ENCODE measurements around the gene KRT6C.
"Not testable (repeated sequence)": the region's sequence is repeated elsewhere in the genome, so short reads cannot be mapped to it uniquely, and the experiment has no call there.

The KRT6C gene

DNA sequence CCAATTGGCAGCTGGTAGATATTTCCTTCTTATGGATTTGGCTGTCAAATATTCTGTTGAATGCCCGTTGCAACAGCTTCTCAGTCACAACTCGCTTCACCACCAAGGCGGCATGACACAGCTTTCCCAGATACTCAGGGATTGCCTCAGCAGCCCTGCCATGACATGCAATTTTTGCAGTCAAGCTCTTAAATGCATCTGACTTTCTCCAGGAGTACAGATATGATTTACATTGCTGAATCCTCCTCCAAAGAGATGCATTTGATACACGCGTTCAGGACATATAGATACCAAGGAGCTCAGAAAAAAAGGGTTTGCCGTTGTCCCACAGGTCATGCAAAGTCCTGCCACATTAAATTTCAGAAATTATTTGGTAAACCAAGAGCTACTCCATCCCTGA, 40.1 kb upstream of the KRT6C start:
- no peaks in the 10 kb centered on the region for H3K4me1 Mint-ChIP-seq (ENCODE audit: low read depth)
- no peak overlapping the region for H3K4me3 Mint-ChIP-seq
- no peaks in the 10 kb centered on the region for H3K36me3 Mint-ChIP-seq (ENCODE audit: low read depth)
- no peak overlapping the region for H3K27ac Mint-ChIP-seq
- peaks cover 11% of the 10 kb centered on the region for H3K9me3 Mint-ChIP-seq
- peaks cover 8% of the 10 kb centered on the region for H3K27me3 Mint-ChIP-seq (ENCODE audit: low read depth)

DNA sequence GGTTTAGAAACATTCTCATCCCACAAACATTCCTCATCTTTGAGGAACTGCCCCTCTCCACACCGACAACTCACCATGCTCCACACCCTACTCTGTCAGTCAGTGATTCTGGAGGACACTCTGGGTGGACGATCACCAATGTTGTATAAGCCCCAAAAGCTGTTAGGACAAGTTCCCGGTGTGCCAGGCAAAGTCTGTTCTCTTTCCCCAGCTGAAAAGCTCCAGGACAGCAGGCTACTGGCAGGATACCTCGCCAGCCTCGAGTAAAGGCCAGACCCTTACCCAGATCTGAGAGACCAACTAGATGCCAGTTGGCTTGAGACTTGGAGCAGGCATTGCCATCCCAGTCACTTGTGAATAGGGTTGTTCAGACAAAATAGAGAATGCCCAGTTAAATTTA, 34.6 kb upstream of the KRT6C start:
- H3K4me3 Mint-ChIP-seq = no peak overlapping the region
- H3K4me1 Mint-ChIP-seq (ENCODE audit: low read depth) = no peaks in the 10 kb centered on the region
- H3K9me3 Mint-ChIP-seq = peaks cover 11% of the 10 kb centered on the region
- peaks cover 23% of the 10 kb centered on the region for H3K27me3 Mint-ChIP-seq (ENCODE audit: low read depth)
- H3K36me3 Mint-ChIP-seq (ENCODE audit: low read depth) = no peaks in the 10 kb centered on the region
- no peak overlapping the region for H3K27ac Mint-ChIP-seq

DNA sequence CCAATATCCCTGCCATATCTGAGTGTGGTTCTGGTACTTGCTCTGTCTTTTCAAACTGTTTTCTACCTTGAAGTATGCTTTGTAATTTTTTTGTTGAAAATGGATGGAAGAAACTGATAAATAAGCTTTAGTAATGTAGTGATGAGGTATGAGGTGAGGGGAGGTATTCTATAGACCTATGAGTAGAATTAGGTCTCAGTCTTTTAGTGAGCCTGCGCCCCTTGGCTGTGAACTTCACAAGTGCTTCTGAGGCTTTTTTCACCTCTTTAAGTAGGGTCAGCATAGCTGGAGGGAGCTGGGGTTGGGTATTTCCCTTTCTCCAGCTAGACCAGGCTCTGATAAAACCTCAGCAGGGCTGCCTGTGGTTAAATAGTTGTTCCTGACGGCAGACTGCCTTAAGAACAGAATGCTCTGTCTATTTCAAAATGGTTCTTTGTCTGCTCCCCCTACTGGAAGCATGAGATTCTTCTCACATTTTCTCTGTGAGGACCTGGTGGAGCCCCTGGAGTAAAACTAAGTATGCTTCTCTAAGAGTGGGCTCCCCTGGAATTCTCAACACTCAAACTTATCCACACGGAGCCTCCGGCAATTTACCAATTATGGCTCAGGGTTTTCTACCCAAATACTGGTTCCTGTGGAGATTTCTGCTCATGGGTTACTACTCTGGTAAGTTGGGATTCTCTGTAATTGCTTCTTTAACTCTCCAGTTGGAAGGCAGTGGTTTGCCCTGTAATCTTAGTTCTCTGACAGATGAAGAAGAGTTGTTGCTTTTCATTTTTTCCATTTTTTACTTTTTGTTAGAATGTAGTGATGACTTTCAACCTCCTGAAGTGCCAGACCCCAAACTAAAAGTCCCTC, 33.5 kb upstream of the KRT6C start:
- Mint-ChIP-seq H3K36me3 (ENCODE audit: low read depth) (no peaks in the 10 kb centered on the region), H3K27me3 (ENCODE audit: low read depth) (peaks cover 27% of the 10 kb centered on the region), H3K9me3 (peaks cover 11% of the 10 kb centered on the region), H3K27ac (no peak overlapping the region), H3K4me1 (ENCODE audit: low read depth) (no peaks in the 10 kb centered on the region), H3K4me3 (no peak overlapping the region)

DNA sequence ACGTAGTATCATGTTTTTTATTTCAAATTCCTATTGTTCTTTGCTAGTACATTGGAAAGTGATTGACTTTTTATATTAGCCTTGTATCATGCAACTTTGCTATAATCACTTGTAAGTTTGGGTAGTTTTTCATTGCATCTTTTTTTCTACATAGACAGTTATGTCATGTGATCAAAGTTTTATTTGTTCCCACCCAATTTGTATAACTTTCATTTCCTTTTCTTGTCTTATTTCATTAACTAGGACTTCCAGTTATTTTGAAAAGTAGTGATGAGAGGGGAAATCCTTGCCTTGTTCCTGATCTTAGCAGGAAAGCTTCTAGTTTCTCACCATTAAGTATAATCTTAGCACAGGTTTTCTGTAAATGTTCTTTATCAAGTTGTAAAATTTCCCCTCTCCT, 29.3 kb upstream of the KRT6C start:
- H3K27ac Mint-ChIP-seq = no peak overlapping the region

DNA sequence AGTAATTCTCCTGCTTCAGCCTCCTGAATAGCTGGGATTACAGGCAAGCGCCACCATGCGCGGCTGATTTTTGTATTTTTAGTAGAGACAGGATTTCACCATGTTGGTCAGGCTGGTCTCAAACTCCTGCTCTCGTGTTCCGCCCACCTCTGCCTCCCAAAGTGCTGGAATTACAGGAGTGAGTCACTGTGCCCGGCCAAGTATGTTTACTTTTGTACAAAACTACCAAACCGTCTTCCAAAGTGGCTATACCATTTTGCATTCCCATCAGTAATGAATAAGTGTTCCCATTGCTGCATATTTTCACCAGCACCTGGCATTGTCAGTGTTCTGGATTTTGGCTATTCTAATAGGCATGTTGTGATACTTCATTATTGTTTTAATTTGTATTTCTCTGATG, 27.9 kb upstream of the KRT6C start:
- Mint-ChIP-seq H3K4me3 (no peak overlapping the region), H3K27ac (no peak overlapping the region), H3K4me1 (ENCODE audit: low read depth) (no peaks in the 10 kb centered on the region), H3K27me3 (ENCODE audit: low read depth) (peaks cover 16% of the 10 kb centered on the region), H3K9me3 (no peaks in the 10 kb centered on the region), H3K36me3 (ENCODE audit: low read depth) (no peaks in the 10 kb centered on the region)

More for the DNA sequence above, 29.3 kb upstream of the KRT6C start:
- Mint-ChIP-seq H3K9me3 (no peaks in the 10 kb centered on the region), H3K36me3 (ENCODE audit: low read depth) (no peaks in the 10 kb centered on the region), H3K4me1 (ENCODE audit: low read depth) (no peaks in the 10 kb centered on the region), H3K27me3 (ENCODE audit: low read depth) (peaks cover 27% of the 10 kb centered on the region), H3K4me3 (no peak overlapping the region)

DNA sequence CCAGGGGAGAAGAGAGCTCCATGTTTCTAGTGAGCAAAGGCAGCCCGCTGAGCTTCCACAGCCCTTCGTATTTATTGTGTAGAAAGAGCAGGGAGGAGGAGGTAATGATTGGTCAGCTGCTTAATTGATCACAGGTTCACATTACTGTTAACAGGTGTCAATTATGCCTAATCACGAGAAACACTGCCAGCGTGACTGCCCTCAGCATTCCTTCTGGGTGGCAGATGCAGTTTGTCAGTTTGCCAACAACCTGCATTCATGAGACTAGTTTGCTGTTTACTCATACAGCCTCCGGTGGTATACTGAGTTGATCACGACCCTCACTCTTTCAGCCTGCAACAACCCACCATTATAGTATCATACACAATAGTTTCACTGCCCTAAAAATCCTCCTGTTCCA, 27.0 kb upstream of the KRT6C start:
- not testable (repeated sequence) for H3K4me3 Mint-ChIP-seq; H3K9me3 Mint-ChIP-seq; H3K27ac Mint-ChIP-seq; H3K36me3 Mint-ChIP-seq (ENCODE audit: low read depth); H3K4me1 Mint-ChIP-seq (ENCODE audit: low read depth)
- peaks cover 18% of the 10 kb centered on the region for H3K27me3 Mint-ChIP-seq (ENCODE audit: low read depth)

DNA sequence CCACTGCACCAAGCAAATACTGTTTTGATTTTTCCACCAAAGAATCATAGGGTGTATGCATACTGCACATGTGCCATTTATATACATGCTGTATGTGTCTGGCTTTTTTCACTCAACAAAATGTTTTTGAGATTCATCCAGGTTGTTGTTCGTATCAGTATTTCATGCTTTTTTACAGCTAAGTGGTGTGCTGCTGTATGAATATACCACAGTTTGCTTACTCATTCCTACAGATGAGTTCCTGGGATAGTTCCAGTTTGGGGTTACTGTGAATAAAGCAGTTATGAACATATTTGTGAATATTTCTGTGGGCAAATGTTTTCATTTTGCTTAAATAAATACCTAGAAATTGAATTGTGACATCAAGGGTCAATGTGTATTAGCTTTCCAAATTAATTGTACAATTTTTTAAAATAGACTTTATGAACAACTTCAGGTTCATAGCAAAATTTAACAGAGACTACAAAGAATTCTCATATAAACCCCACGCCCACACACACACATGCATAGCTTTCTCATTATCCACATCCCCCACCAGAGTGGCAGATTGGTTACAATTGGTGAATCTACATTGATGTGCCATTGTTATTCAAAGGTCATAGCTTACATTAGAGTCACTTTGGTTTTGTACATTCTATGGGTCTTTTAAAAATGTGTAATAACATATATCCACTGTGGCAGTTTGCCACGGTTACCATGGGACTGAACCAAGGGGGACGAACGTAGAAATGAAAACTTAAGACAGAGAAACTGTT, 26.4 kb upstream of the KRT6C start:
- H3K4me1 Mint-ChIP-seq (ENCODE audit: low read depth) = no peaks in the 10 kb centered on the region

DNA sequence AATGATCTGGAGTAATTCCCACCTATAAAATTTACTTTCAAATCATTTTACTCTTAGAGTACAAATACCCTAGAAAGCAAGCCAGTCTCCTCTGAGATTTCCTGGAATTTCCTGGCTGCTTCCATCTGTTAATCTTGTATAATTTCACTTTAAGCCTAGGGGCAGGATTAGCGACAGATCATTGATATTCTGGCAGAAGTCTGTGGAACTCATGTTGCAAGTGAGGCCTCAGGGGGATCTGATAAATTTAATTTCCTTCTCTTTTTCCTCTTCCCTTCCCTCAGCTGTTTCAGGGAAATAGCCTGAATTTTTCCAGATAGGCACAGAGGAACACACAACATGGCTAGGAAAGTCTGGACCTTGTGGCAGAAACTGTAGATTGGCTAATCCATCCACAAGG, 25.3 kb upstream of the KRT6C start:
- Mint-ChIP-seq H3K36me3 (ENCODE audit: low read depth) (no peaks in the 10 kb centered on the region), H3K27me3 (ENCODE audit: low read depth) (peaks cover 23% of the 10 kb centered on the region), H3K4me1 (ENCODE audit: low read depth) (no peaks in the 10 kb centered on the region), H3K9me3 (no peaks in the 10 kb centered on the region), H3K27ac (no peak overlapping the region), H3K4me3 (no peak overlapping the region)

More for the DNA sequence above, 26.4 kb upstream of the KRT6C start:
- Mint-ChIP-seq H3K27me3 (ENCODE audit: low read depth) (peaks cover 18% of the 10 kb centered on the region), H3K27ac (no peak overlapping the region), H3K9me3 (no peaks in the 10 kb centered on the region), H3K36me3 (ENCODE audit: low read depth) (no peaks in the 10 kb centered on the region), H3K4me3 (no peak overlapping the region)

DNA sequence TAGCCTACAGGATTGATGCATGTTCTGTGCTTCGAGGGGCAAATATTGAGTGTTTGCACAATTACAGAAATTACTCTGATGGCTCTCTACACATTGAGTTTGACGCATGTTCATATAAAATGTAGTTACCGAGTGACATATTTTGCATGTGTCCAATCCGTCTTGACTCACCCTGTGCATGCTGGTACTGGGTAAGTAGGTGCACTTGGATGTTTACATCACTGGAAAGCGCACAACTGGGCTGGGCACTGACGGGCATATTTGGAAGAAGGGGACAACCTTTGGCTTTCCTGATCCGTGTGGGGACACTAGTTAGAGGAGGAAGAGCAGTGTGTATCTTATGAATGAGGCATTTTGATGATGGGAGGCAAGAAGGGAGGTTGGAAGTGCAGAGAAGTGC, 24.4 kb upstream of the KRT6C start:
- Mint-ChIP-seq H3K27me3 (ENCODE audit: low read depth) (peaks cover 24% of the 10 kb centered on the region), H3K36me3 (ENCODE audit: low read depth) (no peaks in the 10 kb centered on the region), H3K27ac (no peak overlapping the region), H3K4me1 (ENCODE audit: low read depth) (no peaks in the 10 kb centered on the region), H3K4me3 (no peak overlapping the region), H3K9me3 (no peaks in the 10 kb centered on the region)

DNA sequence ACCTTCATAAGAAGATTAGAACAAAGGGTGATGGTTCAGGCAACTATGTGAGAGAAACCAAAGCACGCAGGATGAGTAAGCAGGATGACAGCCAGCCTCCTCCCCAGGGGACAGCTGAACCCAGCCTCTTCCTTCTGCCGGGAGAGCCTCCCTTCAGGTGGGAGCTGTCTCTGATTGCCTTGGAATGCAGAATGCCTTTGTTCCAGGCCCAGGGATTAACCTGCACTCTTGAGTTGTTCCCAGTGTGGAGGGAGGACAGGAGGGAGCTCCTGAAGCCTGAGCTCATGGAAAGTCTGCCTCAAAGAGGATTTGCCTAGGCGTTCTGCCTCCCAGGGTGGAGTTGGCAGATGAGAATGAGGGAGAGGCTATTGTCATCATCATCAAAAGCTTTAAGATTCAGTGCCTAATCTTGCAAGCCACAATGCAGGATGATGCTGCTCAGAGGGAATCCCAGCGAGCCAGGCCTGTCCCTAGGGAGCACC, 23.0 kb upstream of the KRT6C start:
- no peak overlapping the region for H3K27ac Mint-ChIP-seq
- no peaks in the 10 kb centered on the region for H3K4me1 Mint-ChIP-seq (ENCODE audit: low read depth)
- peaks cover 21% of the 10 kb centered on the region for H3K27me3 Mint-ChIP-seq (ENCODE audit: low read depth)
- H3K4me3 Mint-ChIP-seq = no peak overlapping the region
- H3K36me3 Mint-ChIP-seq (ENCODE audit: low read depth) = no peaks in the 10 kb centered on the region
- no peaks in the 10 kb centered on the region for H3K9me3 Mint-ChIP-seq

DNA sequence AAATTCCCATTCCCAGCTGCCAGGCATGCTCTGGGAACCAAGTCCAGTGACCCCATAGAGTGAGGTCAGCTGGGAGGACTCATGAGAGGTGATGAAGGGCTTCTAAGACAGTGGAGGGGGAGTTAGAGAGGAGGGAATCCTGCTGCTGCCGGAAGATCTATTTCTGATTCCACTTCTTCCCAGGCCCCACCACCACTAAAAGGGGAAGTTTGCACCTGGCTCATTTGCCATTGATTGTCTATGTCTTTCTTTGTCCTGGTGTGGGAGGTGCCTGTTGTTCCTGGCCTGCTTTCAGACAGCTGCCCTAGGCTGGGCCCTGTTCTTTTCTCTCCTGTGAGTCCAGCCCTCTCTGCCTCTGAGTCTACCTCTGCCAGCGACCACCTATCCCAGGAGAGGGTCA, 22.4 kb upstream of the KRT6C start:
- no peak overlapping the region for H3K27ac Mint-ChIP-seq
- H3K9me3 Mint-ChIP-seq = no peaks in the 10 kb centered on the region
- peaks cover 21% of the 10 kb centered on the region for H3K27me3 Mint-ChIP-seq (ENCODE audit: low read depth)
- H3K4me1 Mint-ChIP-seq (ENCODE audit: low read depth) = no peaks in the 10 kb centered on the region
- no peaks in the 10 kb centered on the region for H3K36me3 Mint-ChIP-seq (ENCODE audit: low read depth)
- no peak overlapping the region for H3K4me3 Mint-ChIP-seq

DNA sequence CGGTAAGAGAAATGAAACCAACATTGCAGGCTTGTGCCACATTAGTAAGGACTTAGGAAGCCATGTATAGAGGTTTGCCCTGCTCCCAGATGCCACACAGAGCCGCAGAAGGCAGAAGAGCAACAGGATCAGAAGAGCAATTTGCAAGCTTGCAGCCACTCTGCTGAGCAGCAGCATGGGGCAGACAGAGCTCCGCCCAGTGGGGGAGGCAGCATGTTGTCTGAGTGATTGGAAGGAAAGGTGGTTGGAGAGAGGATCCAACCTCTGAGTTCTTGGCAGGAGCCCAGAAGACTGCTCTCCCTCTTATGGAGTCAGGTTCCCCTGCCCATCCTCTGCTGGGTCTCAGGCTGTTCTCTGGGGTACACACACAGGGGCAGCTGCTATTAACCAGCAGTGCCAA, 21.8 kb upstream of the KRT6C start:
- H3K4me1 Mint-ChIP-seq (ENCODE audit: low read depth) = no peaks in the 10 kb centered on the region
- no peak overlapping the region for H3K4me3 Mint-ChIP-seq
- no peaks in the 10 kb centered on the region for H3K36me3 Mint-ChIP-seq (ENCODE audit: low read depth)
- no peaks in the 10 kb centered on the region for H3K9me3 Mint-ChIP-seq
- peaks cover 21% of the 10 kb centered on the region for H3K27me3 Mint-ChIP-seq (ENCODE audit: low read depth)
- no peak overlapping the region for H3K27ac Mint-ChIP-seq

DNA sequence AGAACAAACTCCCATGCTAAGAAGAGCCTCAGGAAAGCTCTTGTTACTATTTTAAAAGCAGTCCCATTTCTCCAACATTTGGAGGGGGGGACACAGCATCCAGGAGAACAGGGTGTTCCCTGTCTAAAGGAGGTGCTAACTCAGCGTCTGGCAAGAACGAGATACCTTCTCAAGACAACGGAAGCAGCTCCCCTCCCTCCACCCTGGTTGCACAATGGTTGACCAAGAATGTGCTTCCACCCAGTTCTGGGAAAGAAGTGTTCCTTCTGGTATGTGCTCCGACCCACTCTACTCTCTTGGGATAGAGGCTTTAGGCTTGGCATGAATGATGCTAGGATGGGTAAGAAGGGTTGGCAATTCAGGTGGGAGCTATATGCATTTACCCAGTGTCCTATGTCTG, 20.9 kb upstream of the KRT6C start:
- Mint-ChIP-seq H3K36me3 (ENCODE audit: low read depth) (no peaks in the 10 kb centered on the region), H3K4me3 (no peak overlapping the region), H3K27me3 (ENCODE audit: low read depth) (peaks cover 21% of the 10 kb centered on the region), H3K27ac (no peak overlapping the region), H3K9me3 (no peaks in the 10 kb centered on the region), H3K4me1 (ENCODE audit: low read depth) (no peaks in the 10 kb centered on the region)

DNA sequence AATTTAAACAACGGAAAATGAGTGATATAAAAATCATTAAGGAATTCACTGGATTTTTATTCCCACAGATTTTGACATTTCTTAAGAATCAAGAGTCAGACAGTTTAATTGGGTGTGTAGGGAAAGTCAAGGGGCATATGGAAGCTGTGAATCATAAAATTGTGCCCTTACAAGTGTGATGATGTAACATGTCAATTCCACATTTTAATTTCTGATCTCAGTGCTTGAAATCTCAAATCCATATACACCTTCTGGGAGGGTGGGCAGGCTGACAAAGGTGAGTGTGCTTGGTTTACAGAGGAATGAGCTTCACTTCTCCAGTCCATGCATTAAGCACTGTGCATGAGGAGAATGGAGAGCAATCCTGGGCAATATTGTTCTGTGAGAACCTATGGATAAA, 20.5 kb upstream of the KRT6C start:
- no peaks in the 10 kb centered on the region for H3K9me3 Mint-ChIP-seq
- no peak overlapping the region for H3K4me3 Mint-ChIP-seq
- H3K36me3 Mint-ChIP-seq (ENCODE audit: low read depth) = no peaks in the 10 kb centered on the region
- H3K27me3 Mint-ChIP-seq (ENCODE audit: low read depth) = peaks cover 21% of the 10 kb centered on the region
- no peak overlapping the region for H3K27ac Mint-ChIP-seq
- H3K4me1 Mint-ChIP-seq (ENCODE audit: low read depth) = no peaks in the 10 kb centered on the region

DNA sequence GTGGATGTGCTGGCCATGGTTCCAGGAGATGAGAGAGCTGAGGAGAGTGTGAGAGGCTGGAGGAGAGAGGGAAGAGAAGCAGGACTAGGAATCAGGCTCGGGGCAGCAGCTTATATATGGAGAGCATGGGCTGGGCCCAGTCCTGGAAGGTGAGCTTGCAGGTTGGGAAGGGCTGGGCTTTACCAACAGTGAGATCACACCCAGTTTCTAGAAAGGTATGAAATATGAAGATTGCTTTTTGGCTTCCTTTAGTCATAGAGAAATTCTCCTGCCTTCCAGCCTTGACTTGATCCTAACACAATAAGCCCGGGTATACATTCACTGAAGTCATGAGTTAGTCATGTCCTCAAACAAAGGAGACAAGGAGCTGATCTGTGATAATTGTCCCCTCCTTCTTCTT, 19.6 kb upstream of the KRT6C start, which contains the start of gene KRT6A:
TSS of gene KRT6A (minus strand) at position 86 of the 400 bp plus-strand sequence. CDS start at position 17, 69 bp downstream.
- Mint-ChIP-seq H3K27me3 (ENCODE audit: low read depth) (peaks cover 19% of the 10 kb centered on the region), H3K9me3 (no peaks in the 10 kb centered on the region)

More for the DNA sequence above, 19.6 kb upstream of the KRT6C start, which contains the start of gene KRT6A:
- Mint-ChIP-seq H3K4me1 (ENCODE audit: low read depth) (no peaks in the 10 kb centered on the region), H3K27ac (no peak within 1 kb of the TSS), H3K36me3 (ENCODE audit: low read depth) (no peaks in the 10 kb centered on the region), H3K4me3 (no peak within 1 kb of the TSS)
